GM19463 (cell line): ENCODE results near the gene RLN3.

ENCODE experiments used
- ATAC-seq: cut with Tn5 transposase; IDR thresholded peaks from one replicate; pipeline ENCODE4 v1.9.1; 2021; ENCODE audit warnings: mild to moderate bottlenecking, moderate library complexity; ENCODE audit not compliant: unreplicated experiment

Gene RLN3

GRCh38 chr19:13993590-13994300 lies 34.2 kb upstream of the RLN3 start:
- ATAC-seq = no peak

DNA sequence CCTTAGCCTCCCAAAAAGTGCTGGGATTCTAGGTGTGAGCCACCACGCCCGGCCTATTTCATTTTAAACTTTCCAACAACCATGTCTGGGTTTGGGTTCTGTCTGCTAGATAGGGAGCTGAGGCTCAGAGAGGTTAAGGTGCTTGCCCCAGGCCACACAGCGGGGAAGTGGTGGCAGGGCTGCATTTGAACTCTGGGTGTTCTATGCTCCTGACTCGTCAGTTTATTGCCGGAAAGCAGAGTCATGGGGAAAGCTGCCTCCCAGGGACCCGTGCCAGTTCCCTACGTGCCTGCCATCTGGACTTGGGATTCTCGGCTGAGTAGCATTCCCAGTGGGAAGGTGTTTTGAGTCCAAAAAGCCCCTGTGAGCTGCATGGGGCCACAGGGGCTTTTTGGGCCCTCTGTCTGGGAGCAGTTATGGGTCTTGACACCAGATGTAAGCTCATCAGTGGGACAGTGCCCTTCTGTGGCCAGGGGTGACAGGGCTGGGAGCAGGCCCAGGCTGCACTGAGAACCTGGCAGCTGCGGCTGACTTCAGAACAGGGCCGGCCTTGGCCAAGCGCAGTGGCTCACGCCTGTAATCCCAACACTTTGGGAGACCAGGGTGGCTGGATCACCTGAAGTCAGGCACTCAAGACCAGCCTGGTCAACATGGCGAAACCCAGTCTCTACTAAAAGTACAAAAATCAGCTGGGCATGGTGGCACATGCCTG lies 32.8 kb upstream of the RLN3 start:
- ATAC-seq = no peak

- ATAC-seq = no peak
Measured at GRCh38 chr19:13995878-13996765, 31.8 kb upstream of the RLN3 start.

- ATAC-seq = no peak
Measured at GRCh38 chr19:13996928-13997630, 30.9 kb upstream of the RLN3 start.

DNA sequence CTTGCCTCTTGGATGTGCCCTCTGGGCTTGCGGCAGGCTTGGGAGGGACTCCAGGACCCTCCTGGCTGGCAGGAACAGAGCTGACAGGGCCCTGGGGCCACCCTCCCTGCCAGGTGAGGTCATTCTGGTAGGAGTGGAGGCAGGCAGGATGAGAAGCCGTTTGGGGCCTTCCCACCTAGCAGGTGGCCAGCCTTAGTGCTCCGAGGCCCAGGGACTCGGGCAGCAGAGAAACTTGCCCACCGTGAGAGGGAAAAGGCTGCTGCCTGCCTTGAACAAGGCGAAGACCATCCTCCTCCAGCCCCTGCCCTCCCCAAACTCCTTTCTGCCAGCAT lies 30.4 kb upstream of the RLN3 start:
- ATAC-seq = no peak

DNA sequence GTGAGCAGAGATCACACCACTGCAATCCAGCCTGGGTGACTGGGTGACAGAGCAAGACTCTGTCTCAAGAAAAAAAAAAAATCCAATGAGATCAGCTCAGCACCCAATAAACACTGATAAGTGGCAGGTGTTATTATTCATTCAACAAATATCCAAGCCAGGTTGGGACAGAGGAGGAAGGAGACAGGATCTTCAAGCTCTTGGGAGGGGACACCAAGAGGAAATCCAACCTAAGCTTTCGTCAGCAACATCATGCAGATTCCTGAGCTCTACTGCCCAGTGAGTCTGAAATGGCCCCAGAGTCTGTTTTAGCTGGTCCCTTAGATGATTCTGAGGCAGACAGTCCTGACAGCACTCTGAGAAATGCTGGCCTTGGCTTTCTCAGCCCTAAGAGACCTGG lies 29.5 kb upstream of the RLN3 start:
- no peak for ATAC-seq

- ATAC-seq = no peak
Measured at GRCh38 chr19:13999085-13999484, 28.9 kb upstream of the RLN3 start.

GRCh38 chr19:14000691-14001375 lies 27.1 kb upstream of the RLN3 start:
- ATAC-seq = no peak

DNA sequence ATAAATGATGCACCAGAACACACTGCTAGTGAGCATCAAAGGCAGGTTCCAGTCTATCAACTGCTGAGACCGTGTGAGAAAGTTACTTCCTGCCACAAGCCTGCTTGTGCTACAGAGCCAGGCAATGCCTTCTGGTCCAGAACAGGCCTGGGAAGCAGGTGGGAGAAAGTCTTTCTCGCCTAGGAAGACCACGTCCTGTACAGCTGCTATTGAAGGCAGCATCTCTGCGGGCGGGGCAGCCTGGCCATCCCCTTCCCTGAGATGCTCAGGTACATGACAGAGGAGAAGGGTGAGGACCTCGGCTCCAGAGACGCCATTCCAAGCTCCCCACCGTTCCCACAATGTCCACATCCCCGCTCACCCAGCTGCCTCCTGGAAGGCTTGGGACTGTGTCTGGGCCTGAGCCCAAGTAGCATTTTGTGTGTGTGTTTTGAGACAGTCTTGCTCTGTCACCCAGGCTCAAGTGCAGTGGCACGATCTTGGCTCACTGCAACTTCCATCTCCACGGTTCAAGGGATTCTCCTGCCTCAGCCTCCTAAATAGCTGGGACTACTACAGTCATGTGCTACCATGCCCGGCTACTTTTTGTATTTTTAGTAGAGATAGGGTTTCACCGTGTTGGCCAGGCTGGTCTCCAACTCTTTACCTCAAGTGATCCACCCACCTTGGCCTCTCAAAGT lies 25.2 kb upstream of the RLN3 start:
- ATAC-seq = no peak

DNA sequence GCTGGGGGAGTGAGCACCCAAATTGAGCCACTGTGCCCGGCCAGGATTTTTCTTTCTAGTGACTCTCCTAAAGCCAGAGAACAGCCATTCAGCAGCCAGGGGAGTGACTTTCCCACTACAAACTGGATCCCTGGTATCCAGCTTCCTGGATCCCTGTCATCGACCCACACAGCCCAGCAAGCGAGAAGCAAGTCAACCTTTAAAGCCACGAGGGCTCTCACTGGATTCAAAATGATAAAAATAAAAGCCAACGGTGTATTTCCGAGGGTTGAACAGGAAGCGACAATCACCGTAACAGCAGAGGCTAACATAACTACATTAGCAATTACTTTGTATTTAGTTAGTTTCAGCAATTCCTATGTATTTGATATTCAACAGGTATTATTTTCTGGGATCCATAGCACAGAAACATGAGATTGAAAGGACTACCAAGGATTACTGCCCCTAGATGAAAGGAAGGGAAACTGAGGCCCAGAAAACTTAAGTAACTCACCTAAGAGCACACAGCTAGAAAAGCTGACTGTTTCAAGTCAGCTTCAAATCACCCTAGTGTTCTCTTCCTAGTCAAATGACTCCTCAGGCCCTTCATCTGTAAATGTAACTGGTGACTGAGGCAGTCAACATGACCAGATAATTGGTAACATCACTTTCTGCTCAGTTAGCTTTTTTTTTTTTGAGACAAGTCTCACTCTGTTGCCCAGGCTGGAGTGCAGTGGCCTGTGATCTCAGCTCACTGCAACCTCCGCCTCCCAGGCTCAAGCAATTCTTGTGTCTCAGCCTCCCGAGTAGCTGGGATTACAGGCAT lies 24.5 kb upstream of the RLN3 start:
- no peak for ATAC-seq

DNA sequence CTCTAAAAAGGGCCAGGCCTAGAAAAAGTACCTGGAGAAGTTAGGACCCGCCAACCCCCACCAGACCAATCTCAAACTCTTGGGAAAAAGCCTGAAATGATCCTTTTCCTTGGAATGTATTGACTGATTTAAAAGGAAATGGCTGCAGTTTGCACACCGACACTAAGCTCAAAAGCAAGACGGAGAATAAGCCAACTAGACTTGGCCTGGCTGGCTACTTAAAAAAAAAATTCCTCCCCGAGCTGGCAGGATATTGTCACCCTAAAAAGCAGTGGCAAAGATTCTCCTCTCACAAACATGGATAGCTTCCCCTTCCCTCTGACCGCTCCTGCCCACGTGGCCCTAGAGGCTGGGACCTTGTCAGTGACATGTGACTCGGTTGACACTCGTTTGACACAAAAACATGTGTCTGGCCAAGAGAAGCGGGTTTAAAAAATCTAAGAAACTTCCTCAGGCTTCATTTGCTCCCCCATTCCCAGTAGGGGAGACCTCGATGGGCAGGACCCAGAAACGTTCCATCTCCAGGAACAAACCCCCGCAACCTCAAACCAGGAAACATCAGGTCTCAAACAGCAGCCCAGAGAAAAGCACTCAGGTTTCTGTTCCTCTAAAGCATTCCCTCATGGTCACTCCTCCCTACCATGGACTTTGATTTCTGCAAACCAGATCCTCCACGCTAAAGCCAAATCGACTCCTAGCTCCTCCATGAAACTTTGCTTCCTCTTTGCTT lies 23.2 kb upstream of the RLN3 start:
- ATAC-seq = no peak

GRCh38 chr19:14005349-14006084 lies 22.4 kb upstream of the RLN3 start:
- ATAC-seq = peak; percentile 38

DNA sequence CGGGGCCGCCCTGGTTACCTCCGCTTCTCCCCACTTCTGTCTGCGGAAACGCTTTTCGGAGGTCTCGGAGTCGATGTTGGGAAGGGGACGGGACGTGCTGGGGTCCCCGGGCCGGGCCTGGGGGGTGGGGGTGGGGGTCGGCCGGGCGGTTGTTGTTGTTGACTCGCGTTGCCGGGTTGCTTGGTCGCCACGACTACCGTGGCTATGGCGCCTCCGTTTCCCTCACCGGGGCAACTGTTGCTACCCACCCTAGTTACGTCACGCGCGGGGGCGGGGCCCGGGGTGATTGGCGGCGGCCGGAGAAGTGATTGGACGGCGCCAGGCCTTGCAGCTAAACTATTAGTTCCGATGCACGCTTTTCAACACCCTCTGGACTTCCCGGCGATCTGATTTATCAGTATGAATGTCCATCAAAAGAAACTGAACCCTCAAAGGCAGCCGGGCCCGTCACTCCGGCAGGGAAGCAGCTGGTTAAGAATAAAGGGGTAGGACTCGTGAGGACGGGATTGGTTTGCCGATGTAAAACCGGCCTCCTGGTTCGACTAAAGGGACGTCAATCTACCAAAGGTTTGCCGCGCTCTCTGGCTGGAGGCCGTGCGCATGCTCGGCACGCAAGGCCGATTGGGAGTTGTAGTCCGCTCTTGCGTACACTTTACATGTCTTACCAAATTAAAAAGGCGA lies 21.7 kb upstream of the RLN3 start, which contains the start of gene RFX1:
Gene RFX1, minus strand, starts transcription at position 236 of the 681 bp plus-strand sequence. CDS start 12,477 bp downstream, outside the sequence.
- peak; percentile 69 for ATAC-seq

- ATAC-seq = peak; percentile 15
Measured at GRCh38 chr19:14006766-14007562, 21.0 kb upstream of the RLN3 start.

- no peak for ATAC-seq
Measured at GRCh38 chr19:14012378-14012915, 15.5 kb upstream of the RLN3 start.

GRCh38 chr19:14015524-14016035 lies 12.4 kb upstream of the RLN3 start:
- ATAC-seq = peak; percentile 74
